ENCODE measurements around the gene RMRP.
"Not testable (repeated sequence)": the region's sequence is repeated elsewhere in the genome, so short reads cannot be mapped to it uniquely, and the experiment has no call there.

Gene RMRP

GRCh38 chr9:35646533-35647265 lies 11.1 kb downstream of the RMRP start:
- ChIA-PET POLR2A (interaction anchor here (0.6 to 2.7 kb wide), 3 partner anchors 11 to 663 kb away, joined by 3 to 14 read pairs (median 3); partner anchors contain the start of genes CCDC107, CREB3, RMRP and TLN1), CTCF (interaction anchor here (0.6 to 8.5 kb wide), 23 partner anchors 11 to 167 kb away, joined by 3 to 117 read pairs (median 6); partner anchors contain the start of genes ARHGEF39, CCDC107, GBA2 and RGP1)
- H3K36me3 ChIP-seq (ENCODE audit: control insufficient read depth in 4 of 4, insufficient read depth in 4 of 4, low read length in 3 of 4) = no peaks in the 10 kb centered on the region
- no peaks in the 10 kb centered on the region for H3K9me3 ChIP-seq (ENCODE audit: control extremely low read depth in 1 of 5, control insufficient read depth in 4 of 5, insufficient read depth in 2 of 5, low read depth in 1 of 5, low read length in 4 of 5)
- peaks cover 0 to 61% (median 34%) of the 10 kb centered on the region in 4 experiments for H3K4me1 ChIP-seq (ENCODE audit: control extremely low read depth in 1 of 4, control insufficient read depth in 4 of 4, insufficient read depth in 4 of 4, low read length in 3 of 4)
- no peaks in the 10 kb centered on the region for H3K27me3 ChIP-seq (replicated peaks in 2 of 5; ENCODE audit: control insufficient read depth in 4 of 5, insufficient read depth in 5 of 5, low read length in 4 of 5)
- DNase-seq = peak; percentile 91 to 94 (median 94)
- H3K4me3 ChIP-seq (ENCODE audit: control insufficient read depth in 1 of 7, extremely low read depth in 1 of 7, insufficient read depth in 4 of 7, low read depth in 2 of 7, low read length in 6 of 7) = peak overlapping the region; percentile 46 to 91 (median 84)
- H3K27ac ChIP-seq (ENCODE audit: insufficient read depth in 1 of 2, low read depth in 1 of 2, low read length in 2 of 2, poor library complexity in 1 of 2, severe bottlenecking in 2 of 2) = peak overlapping the region; percentile 83 to 87
- under 1% methylated on average over 52 of the region's 58 CpGs for WGBS (ENCODE audit: insufficient coverage)

- CTCF ChIA-PET = interaction anchor here (0.6 to 8.5 kb wide), 14 partner anchors 7 to 272 kb away, joined by 3 to 117 read pairs (median 6); partner anchors contain the start of genes ARHGEF39, CCDC107 and RMRP
- DNase-seq = peak in 2 of 3 donors; percentile 43 to 45
- Histone ChIP-seq H3K27me3 (replicated peaks in 2 of 5; ENCODE audit: control insufficient read depth in 4 of 5, insufficient read depth in 5 of 5, low read length in 4 of 5) (no peaks in the 10 kb centered on the region), H3K4me3 (ENCODE audit: control insufficient read depth in 1 of 7, extremely low read depth in 1 of 7, insufficient read depth in 4 of 7, low read depth in 2 of 7, low read length in 6 of 7) (peak overlapping the region; percentile 46 to 91 (median 84)), H3K9me3 (ENCODE audit: control extremely low read depth in 1 of 5, control insufficient read depth in 4 of 5, insufficient read depth in 2 of 5, low read depth in 1 of 5, low read length in 4 of 5) (no peaks in the 10 kb centered on the region), H3K27ac (ENCODE audit: insufficient read depth in 1 of 2, low read depth in 1 of 2, low read length in 2 of 2, poor library complexity in 1 of 2, severe bottlenecking in 2 of 2) (peak overlapping the region; percentile 83 to 87), H3K36me3 (ENCODE audit: control insufficient read depth in 4 of 4, insufficient read depth in 4 of 4, low read length in 3 of 4) (no peaks in the 10 kb centered on the region), H3K4me1 (ENCODE audit: control extremely low read depth in 1 of 4, control insufficient read depth in 4 of 4, insufficient read depth in 4 of 4, low read length in 3 of 4) (peaks cover 0 to 66% (median 36%) of the 10 kb centered on the region in 4 experiments)
- POLR2A ChIA-PET = interaction anchor here (0.8 to 2.7 kb wide), 2 partner anchors 11 to 86 kb away, joined by 3 to 14 read pairs; partner anchors contain the start of genes CCDC107, CREB3, RMRP and TLN1
- WGBS (ENCODE audit: insufficient coverage) = 0% methylated on average over 8 of the region's 11 CpGs
Observed at GRCh38 chr9:35646153-35646532, 11.7 kb downstream of the RMRP start.

- H3K4me1 ChIP-seq (ENCODE audit: control extremely low read depth in 1 of 4, control insufficient read depth in 4 of 4, insufficient read depth in 4 of 4, low read length in 3 of 4) = peaks cover 0 to 65% (median 36%) of the 10 kb centered on the region in 4 experiments
Observed at GRCh38 chr9:35645736-35646135, 12.1 kb downstream of the RMRP start.

GRCh38 chr9:35643046-35643445 lies 14.8 kb downstream of the RMRP start:
- Histone ChIP-seq H3K9me3 (ENCODE audit: control extremely low read depth in 1 of 5, control insufficient read depth in 4 of 5, insufficient read depth in 2 of 5, low read depth in 1 of 5, low read length in 4 of 5) (peaks cover 0 to 2% (median 0%) of the 10 kb centered on the region in 5 experiments), H3K4me3 (ENCODE audit: control insufficient read depth in 1 of 7, extremely low read depth in 1 of 7, insufficient read depth in 4 of 7, low read depth in 2 of 7, low read length in 6 of 7) (no peak overlapping the region), H3K27ac (ENCODE audit: insufficient read depth in 1 of 2, low read depth in 1 of 2, low read length in 2 of 2, poor library complexity in 1 of 2, severe bottlenecking in 2 of 2) (no peak overlapping the region), H3K27me3 (replicated peaks in 2 of 5; ENCODE audit: control insufficient read depth in 4 of 5, insufficient read depth in 5 of 5, low read length in 4 of 5) (no peaks in the 10 kb centered on the region), H3K36me3 (ENCODE audit: control insufficient read depth in 4 of 4, insufficient read depth in 4 of 4, low read length in 3 of 4) (no peaks in the 10 kb centered on the region), H3K4me1 (ENCODE audit: control extremely low read depth in 1 of 4, control insufficient read depth in 4 of 4, insufficient read depth in 4 of 4, low read length in 3 of 4) (peaks cover 0 to 57% (median 34%) of the 10 kb centered on the region in 4 experiments)
- CTCF ChIA-PET = interaction anchor here (1.7 to 8.5 kb wide), 2 partner anchors 15 to 31 kb away, joined by 5 to 95 read pairs; no protein-coding TSS in a partner anchor
- POLR2A ChIA-PET = interaction anchor here (1.0 kb wide), 1 partner anchor 20 kb away, joined by 3 read pairs; no protein-coding TSS in a partner anchor
- 98% methylated on average over 8 of the region's 12 CpGs for WGBS (ENCODE audit: insufficient coverage)
- DNase-seq = no peak

More at GRCh38 chr9:35645736-35646135, 12.1 kb downstream of the RMRP start:
- ChIA-PET CTCF (interaction anchor here (0.7 to 8.5 kb wide), 12 partner anchors 8 to 273 kb away, joined by 3 to 117 read pairs (median 5); partner anchors contain the start of genes ARHGEF39, CCDC107 and RMRP), POLR2A (interaction anchor here (0.8 to 2.7 kb wide), 2 partner anchors 12 to 86 kb away, joined by 3 to 14 read pairs; partner anchors contain the start of genes CCDC107, CREB3, RMRP and TLN1)
- Histone ChIP-seq H3K27ac (ENCODE audit: insufficient read depth in 1 of 2, low read depth in 1 of 2, low read length in 2 of 2, poor library complexity in 1 of 2, severe bottlenecking in 2 of 2) (peak overlapping the region; percentile 83 to 87), H3K4me3 (ENCODE audit: control insufficient read depth in 1 of 7, extremely low read depth in 1 of 7, insufficient read depth in 4 of 7, low read depth in 2 of 7, low read length in 6 of 7) (peak overlapping the region; percentile 46 to 91 (median 84))
- DNase-seq; H3K9me3 ChIP-seq (ENCODE audit: control extremely low read depth in 1 of 5, control insufficient read depth in 4 of 5, insufficient read depth in 2 of 5, low read depth in 1 of 5, low read length in 4 of 5); H3K27me3 ChIP-seq (replicated peaks in 2 of 5; ENCODE audit: control insufficient read depth in 4 of 5, insufficient read depth in 5 of 5, low read length in 4 of 5); H3K36me3 ChIP-seq (ENCODE audit: control insufficient read depth in 4 of 4, insufficient read depth in 4 of 4, low read length in 3 of 4): not testable (repeated sequence)
- WGBS (ENCODE audit: insufficient coverage) = 27% methylated on average over 5 of the region's 10 CpGs

GRCh38 chr9:35641478-35641877 lies 16.3 kb downstream of the RMRP start:
- CTCF ChIA-PET = interaction anchor here (1.2 kb wide), 1 partner anchor 26 kb away, joined by 3 read pairs; no protein-coding TSS in a partner anchor
- H3K27me3 ChIP-seq (replicated peaks in 2 of 5; ENCODE audit: control insufficient read depth in 4 of 5, insufficient read depth in 5 of 5, low read length in 4 of 5); DNase-seq; H3K27ac ChIP-seq (ENCODE audit: insufficient read depth in 1 of 2, low read depth in 1 of 2, low read length in 2 of 2, poor library complexity in 1 of 2, severe bottlenecking in 2 of 2); H3K9me3 ChIP-seq (ENCODE audit: control extremely low read depth in 1 of 5, control insufficient read depth in 4 of 5, insufficient read depth in 2 of 5, low read depth in 1 of 5, low read length in 4 of 5); POLR2A ChIA-PET; H3K4me3 ChIP-seq (ENCODE audit: control insufficient read depth in 1 of 7, extremely low read depth in 1 of 7, insufficient read depth in 4 of 7, low read depth in 2 of 7, low read length in 6 of 7); H3K36me3 ChIP-seq (ENCODE audit: control insufficient read depth in 4 of 4, insufficient read depth in 4 of 4, low read length in 3 of 4): not testable (repeated sequence)
- no CpG with 5 or more reads among the region's 3 CpGs for WGBS (ENCODE audit: insufficient coverage)
- H3K4me1 ChIP-seq (ENCODE audit: control extremely low read depth in 1 of 4, control insufficient read depth in 4 of 4, insufficient read depth in 4 of 4, low read length in 3 of 4) = peaks cover 3 to 51% (median 29%) of the 10 kb centered on the region in 4 experiments

- H3K4me1 ChIP-seq (ENCODE audit: control extremely low read depth in 1 of 4, control insufficient read depth in 4 of 4, insufficient read depth in 4 of 4, low read length in 3 of 4) = peaks cover 6 to 51% (median 32%) of the 10 kb centered on the region in 4 experiments
- H3K9me3 ChIP-seq (ENCODE audit: control extremely low read depth in 1 of 5, control insufficient read depth in 4 of 5, insufficient read depth in 2 of 5, low read depth in 1 of 5, low read length in 4 of 5); H3K36me3 ChIP-seq (ENCODE audit: control insufficient read depth in 4 of 4, insufficient read depth in 4 of 4, low read length in 3 of 4); POLR2A ChIA-PET; H3K27ac ChIP-seq (ENCODE audit: insufficient read depth in 1 of 2, low read depth in 1 of 2, low read length in 2 of 2, poor library complexity in 1 of 2, severe bottlenecking in 2 of 2); H3K4me3 ChIP-seq (ENCODE audit: control insufficient read depth in 1 of 7, extremely low read depth in 1 of 7, insufficient read depth in 4 of 7, low read depth in 2 of 7, low read length in 6 of 7); DNase-seq; H3K27me3 ChIP-seq (replicated peaks in 2 of 5; ENCODE audit: control insufficient read depth in 4 of 5, insufficient read depth in 5 of 5, low read length in 4 of 5): not testable (repeated sequence)
- CTCF ChIA-PET = interaction anchor here (1.2 to 2.1 kb wide), 2 partner anchors 25 to 30 kb away, joined by 3 to 8 read pairs; no protein-coding TSS in a partner anchor
- WGBS (ENCODE audit: insufficient coverage) = over 99% methylated on average over 15 of the region's 15 CpGs
Observed at GRCh38 chr9:35640431-35640830, 17.4 kb downstream of the RMRP start.

Measured in common myeloid progenitor, CD34-positive (primary cell).